Aorta (tissue), 5 donors: ENCODE data around the gene ZFAND5. TPM values are rescaled to one million over a fixed set of nuclear protein-coding genes. Genes with fewer than 3 reads are reported as not detected.

ENCODE experiments used
- ATAC-seq: fragments of 200-7000 bp; cut with Tn5 transposase; one replicate; pipeline ENCODE4 v1.9.1; 2022; ENCODE audit warnings: moderate library complexity; ENCODE audit not compliant: low FRiP score
- DNase-seq, 2 donors: peaks; one replicate each; pipeline ENCODE4 v3.0.0-alpha.2; 2020
- H3K27ac ChIP-seq, 2 donors: one replicate each; pipeline ENCODE4 v1.5.1; 2013; ENCODE audit warnings: low read length in 2 of 2, mild to moderate bottlenecking in 2 of 2, moderate library complexity in 2 of 2, control low read depth in 1 of 2, inconsistent platforms in 1 of 2, low read depth in 1 of 2
- H3K27me3 ChIP-seq, 2 donors: one replicate each; pipeline ENCODE4 v1.6.1; 2013; ENCODE audit warnings: control low read depth in 1 of 2, low read length in 1 of 2, mild to moderate bottlenecking in 1 of 2, moderate library complexity in 1 of 2; ENCODE audit not compliant: insufficient read depth in 2 of 2, control insufficient read depth in 1 of 2
- H3K36me3 ChIP-seq, 2 donors: one replicate each; pipeline ENCODE4 v1.6.1; 2013; ENCODE audit warnings: control low read depth in 1 of 2, low read length in 1 of 2, mild to moderate bottlenecking in 1 of 2; ENCODE audit not compliant: insufficient read depth in 2 of 2, control insufficient read depth in 1 of 2
- H3K4me1 ChIP-seq, 2 donors: one replicate each; pipeline ENCODE4 v1.6.1; 2013; ENCODE audit warnings: low read length in 2 of 2, control low read depth in 1 of 2, mild to moderate bottlenecking in 1 of 2, moderate library complexity in 1 of 2; ENCODE audit not compliant: insufficient read depth in 2 of 2, control insufficient read depth in 1 of 2
- H3K4me3 ChIP-seq, 2 donors: one replicate each; pipeline ENCODE4 v1.5.1; 2013; ENCODE audit warnings: low read length in 2 of 2, control low read depth in 1 of 2, mild to moderate bottlenecking in 1 of 2
- H3K9me3 ChIP-seq: one replicate; pipeline ENCODE4 v1.6.1; 2013; ENCODE audit warnings: mild to moderate bottlenecking, low read length; ENCODE audit not compliant: control insufficient read depth
- WGBS, 2 donors: extraction: QIAGEN DNeasy Blood & Tissue Kit; methylation state at CpG; one replicate each; pipeline ENCODE4 v1.1.7; 2013; 5-methylcytosine and 5-hydroxymethylcytosine counted together
- intact Hi-C, 2 donors: fragments of 100-400 bp; cut with DNase I; formaldehyde crosslinking; loops; one replicate each; pipeline versions ENCODE4 v1.14.2 to v1.15.0; 2022
- polyA plus RNA-seq, 2 donors: library from polyadenylated mRNA; stranded (reverse); fragments of 200-250 nt; gene quantifications; one replicate each; pipeline ENCODE4 v1.2.3, GENCODE V29; 2013
- total RNA-seq, 2 donors: library from RNA; stranded (reverse); fragmentation: NEBNext Ultra II Directional; extraction: Animal tissue kit (Norgen Biotek cat#: 25700); gene quantifications; one replicate each; pipeline ENCODE4 v1.2.1, GENCODE V29; 2021
- donor health status: healthy with polysubstance abuse.
- donor health status: Bipolar disorder and iron deficiency.
- donor health status: DM: no; HTN: no; CAD: no.
- donor health status: DM: no; HTN: no; CAD: no.
- donor health status: DM: yes; HTN: yes; CAD: no.

ZFAND5 gene
- total and polyA plus RNA-seq, 4 donors, result 79.4 to 205 (median 142) TPM

- H3K9me3 ChIP-seq, result no peaks in the 10 kb centered on the region
- WGBS, 2 donors, result 47 to 50% methylated on average over 8 of the region's 8 CpGs
- H3K27me3 ChIP-seq, result no peaks in the 10 kb centered on the region
- peaks cover 0 to 9% of the 10 kb centered on the region in 2 donors for H3K4me1 ChIP-seq
- H3K27ac ChIP-seq, result peak overlapping the region in 1 of 2 donors; percentile 33
- H3K4me3 ChIP-seq, result no peak overlapping the region
- ATAC-seq (no peak), DNase-seq (no peak)
- peaks cover 2 to 13% of the 10 kb centered on the region in 2 donors for H3K36me3 ChIP-seq
- intact Hi-C loops, result loop anchor here in 1 of 2 donors (10.0 kb wide), 1 partner anchor 591 kb away; the partner anchor contains the start of gene CEMIP2
Measured at GRCh38 chr9:72356041-72356582, 8.9 kb downstream of the ZFAND5 start.

- WGBS, 2 donors, result 80 to 84% methylated on average over 4 of the region's 4 CpGs
- H3K4me1 ChIP-seq, result peaks cover 0 to 9% of the 10 kb centered on the region in 2 donors
- DNase-seq, result no peak
- intact Hi-C loops, result loop anchor here in 1 of 2 donors (10.0 kb wide), 1 partner anchor 590 kb away; the partner anchor contains the start of gene CEMIP2
- H3K36me3 ChIP-seq, result peaks cover 2 to 13% of the 10 kb centered on the region in 2 donors
- H3K4me3 ChIP-seq, result no peak overlapping the region
- no peak overlapping the region for H3K27ac ChIP-seq
- no peaks in the 10 kb centered on the region for H3K27me3 ChIP-seq
- no peaks in the 10 kb centered on the region for H3K9me3 ChIP-seq
- ATAC-seq, result no peak
Measured at GRCh38 chr9:72355153-72355552, 9.9 kb downstream of the ZFAND5 start.

GRCh38 chr9:72354704-72355103 lies 10.3 kb downstream of the ZFAND5 start:
- no peak for DNase-seq
- H3K9me3 ChIP-seq, result no peaks in the 10 kb centered on the region
- no peak overlapping the region for H3K27ac ChIP-seq
- ATAC-seq, result no peak
- peaks cover 0 to 6% of the 10 kb centered on the region in 2 donors for H3K4me1 ChIP-seq
- intact Hi-C loops, result loop anchor here in 1 of 2 donors (10.0 kb wide), 1 partner anchor 590 kb away; the partner anchor contains the start of gene CEMIP2
- 84 to 90% methylated on average over 1 of the region's 1 CpG for WGBS, 2 donors
- H3K36me3 ChIP-seq, result peaks cover 2 to 13% of the 10 kb centered on the region in 2 donors
- H3K4me3 ChIP-seq, result no peak overlapping the region
- no peaks in the 10 kb centered on the region for H3K27me3 ChIP-seq

- Histone ChIP-seq H3K36me3 (peaks cover 2 to 13% of the 10 kb centered on the region in 2 donors), H3K27me3 (no peaks in the 10 kb centered on the region), H3K4me1 (peaks cover 0 to 4% of the 10 kb centered on the region in 2 donors), H3K27ac (no peak overlapping the region), H3K4me3 (no peak overlapping the region), H3K9me3 (no peaks in the 10 kb centered on the region)
- ATAC-seq (no peak), DNase-seq (no peak)
- intact Hi-C loops, result loop anchor here in 1 of 2 donors (10.0 kb wide), 1 partner anchor 589 kb away; the partner anchor contains the start of gene CEMIP2
- WGBS, 2 donors, result 92% methylated on average over 4 of the region's 4 CpGs
Measured at GRCh38 chr9:72353455-72354116, 11.4 kb downstream of the ZFAND5 start.

- H3K9me3 ChIP-seq, result no peaks in the 10 kb centered on the region
- intact Hi-C loops, result loop anchor here in 1 of 2 donors (10.0 kb wide), 1 partner anchor 588 kb away; the partner anchor contains the start of gene CEMIP2
- H3K4me3 ChIP-seq, result no peak overlapping the region
- peaks cover 0 to 4% of the 10 kb centered on the region in 2 donors for H3K4me1 ChIP-seq
- H3K27me3 ChIP-seq, result no peaks in the 10 kb centered on the region
- H3K36me3 ChIP-seq, result peaks cover 2 to 13% of the 10 kb centered on the region in 2 donors
- ATAC-seq (no peak), DNase-seq (no peak)
- H3K27ac ChIP-seq, result no peak overlapping the region
- WGBS, 2 donors, result 53 to 59% methylated on average over 2 of the region's 2 CpGs
Measured at GRCh38 chr9:72352911-72353388, 12.1 kb downstream of the ZFAND5 start.

GRCh38 chr9:72351538-72352453 lies 13.2 kb downstream of the ZFAND5 start:
- peaks cover 0 to 4% of the 10 kb centered on the region in 2 donors for H3K4me1 ChIP-seq
- H3K4me3 ChIP-seq, result no peak overlapping the region
- peaks cover 2 to 13% of the 10 kb centered on the region in 2 donors for H3K36me3 ChIP-seq
- intact Hi-C loops, result loop anchor here in 1 of 2 donors (10.0 kb wide), 1 partner anchor 587 kb away; the partner anchor contains the start of gene CEMIP2
- H3K9me3 ChIP-seq, result no peaks in the 10 kb centered on the region
- no peak for DNase-seq
- H3K27ac ChIP-seq, result no peak overlapping the region
- no peaks in the 10 kb centered on the region for H3K27me3 ChIP-seq
- WGBS, 2 donors, result 84 to 85% methylated on average over 15 of the region's 15 CpGs
- no peak for ATAC-seq

GRCh38 chr9:72349911-72350310 lies 15.1 kb downstream of the ZFAND5 start:
- intact Hi-C loops, result loop anchor here in 1 of 2 donors (10.0 kb wide), 1 partner anchor 585 kb away; the partner anchor contains the start of gene CEMIP2
- Histone ChIP-seq H3K9me3 (no peaks in the 10 kb centered on the region), H3K27me3 (no peaks in the 10 kb centered on the region), H3K36me3 (peaks cover 2 to 5% of the 10 kb centered on the region in 2 donors), H3K4me1 (no peaks in the 10 kb centered on the region), H3K4me3 (no peak overlapping the region), H3K27ac (no peak overlapping the region)
- ATAC-seq, result no peak
- 76 to 85% methylated on average over 1 of the region's 1 CpG for WGBS, 2 donors
- no peak for DNase-seq

GRCh38 chr9:72349240-72349639 lies 15.8 kb downstream of the ZFAND5 start:
- H3K4me1 ChIP-seq, result no peaks in the 10 kb centered on the region
- DNase-seq (no peak), ATAC-seq (no peak)
- intact Hi-C loops, result no loop called here
- no peak overlapping the region for H3K4me3 ChIP-seq
- H3K36me3 ChIP-seq, result peaks cover 0 to 3% of the 10 kb centered on the region in 2 donors
- WGBS, 2 donors, result 72 to 76% methylated on average over 2 of the region's 2 CpGs
- no peak overlapping the region for H3K27ac ChIP-seq
- H3K9me3 ChIP-seq, result no peaks in the 10 kb centered on the region
- H3K27me3 ChIP-seq, result no peaks in the 10 kb centered on the region
